Body of pancreas (tissue), 4 donors: ENCODE results near the gene LIMS1. TPM values are rescaled to one million over a fixed set of nuclear protein-coding genes. Genes with fewer than 3 reads are reported as not detected.
A peak's percentile ranks its signal among the peaks of the same experiment; 100 is the strongest.
"Not testable (repeated sequence)": the region's sequence is repeated elsewhere in the genome, so short reads cannot be mapped to it uniquely, and the experiment has no call there.

Source experiments
- ATAC-seq: fragments of 150-250 bp; one replicate; pipeline ENCODE4 v1.9.1; 2016
- DNase-seq, 4 donors: peaks; one replicate each; pipeline ENCODE4 v3.0.0-alpha.2; 2019
- H3K27ac ChIP-seq, 4 donors: fragments of 200-600 bp; sonication (generic); 1 replicate in 3 of 4; 2 replicates in 1 of 4; pipeline versions ENCODE4 v1.5.1 to v1.6.1; 2016 to 2019; ENCODE audit warnings: mild to moderate bottlenecking in 1 of 4, mixed read lengths in 1 of 4, moderate library complexity in 1 of 4
- H3K27me3 ChIP-seq, 2 donors: fragments of 200-600 bp; sonication (generic); one replicate each; pipeline ENCODE4 v1.6.0; 2016; ENCODE audit warnings: mild to moderate bottlenecking in 1 of 2
- H3K36me3 ChIP-seq, 2 donors: fragments of 200-600 bp; sonication (generic); replicated peaks in 1 of 2; 2 replicates each; pipeline ENCODE4 v1.5.1; 2016; ENCODE audit warnings: low read depth in 2 of 2; ENCODE audit not compliant: insufficient read depth in 1 of 2
- H3K4me1 ChIP-seq: fragments of 200-600 bp; sonication (generic); one replicate; pipeline ENCODE4 v1.6.0; 2016
- H3K4me3 ChIP-seq, 2 donors: fragments of 200-600 bp; sonication (generic); 1 replicate in 1 of 2; 2 replicates in 1 of 2; pipeline ENCODE4 v1.5.1; 2016 to 2019
- H3K9me3 ChIP-seq, 3 donors: fragments of 200-600 bp; sonication (generic); 1 replicate in 2 of 3; 2 replicates in 1 of 3; pipeline ENCODE4 v1.5.1; 2016
- CTCF ChIP-seq, 7 experiments: fragments of 450-650 bp in 4 of 7; fragments of 200-600 bp in 3 of 7; sonication (generic) in 3 of 7; IDR thresholded peaks; one replicate each; pipeline ENCODE4 v1.5.1; 2016 to 2019; ENCODE audit warnings: antibody characterized with exemption in 7 of 7
- POLR2A ChIP-seq, 3 donors: fragments of 450-650 bp; IDR thresholded peaks; one replicate each; pipeline ENCODE4 v1.6.1; 2016; ENCODE audit warnings: antibody characterized with exemption in 3 of 3, mild to moderate bottlenecking in 2 of 3
- WGBS, 2 donors: methylation state at CpG; one replicate each; pipeline ENCODE4 v1.1.5; 2017; 5-methylcytosine and 5-hydroxymethylcytosine counted together
- intact Hi-C: fragments of 100-400 bp; cut with DNase I; formaldehyde crosslinking; loops from one replicate; pipeline ENCODE4 v1.15.1; 2023
- total RNA-seq, 2 donors: library from RNA; depleted of rRNA; stranded (reverse); fragments of >200 nt; gene quantifications; one replicate each; pipeline ENCODE4 v1.1.0, GENCODE V29; 2016

The LIMS1 gene
- total RNA-seq, 2 donors from 2014 or later: 19.1 to 28.3 TPM

GRCh38 chr2:108593547-108594098 is 59.4 kb downstream of the LIMS1 start:
- no peak for DNase-seq
- TF ChIP-seq CTCF (IDR thresholded peaks at IDR 0.05) (no peak), POLR2A (IDR thresholded peaks at IDR 0.05) (no peak)
- Histone ChIP-seq H3K9me3 (no peaks in the 10 kb centered on the region), H3K4me1 (peaks cover 31% of the 10 kb centered on the region), H3K4me3 (no peak overlapping the region), H3K36me3 (no peaks in the 10 kb centered on the region), H3K27ac (peak overlapping the region in 2 of 4 donors; percentile 1 to 79), H3K27me3 (no peaks in the 10 kb centered on the region)
- intact Hi-C loops: no loop called here
- no peak for ATAC-seq

GRCh38 chr2:108594132-108594981 is 60.1 kb downstream of the LIMS1 start:
- 51% methylated on average over 7 of the region's 7 CpGs for WGBS, 2 donors
- TF ChIP-seq POLR2A (IDR thresholded peaks at IDR 0.05) (peak in 1 of 3 donors; percentile 28), CTCF (IDR thresholded peaks at IDR 0.05) (no peak)
- intact Hi-C loops: no loop called here
- ATAC-seq: no peak
- H3K4me1 ChIP-seq: peaks cover 23% of the 10 kb centered on the region
- peak in 1 of 4 donors; percentile 30 for DNase-seq
- no peaks in the 10 kb centered on the region for H3K27me3 ChIP-seq
- H3K9me3 ChIP-seq: no peaks in the 10 kb centered on the region
- no peaks in the 10 kb centered on the region for H3K36me3 ChIP-seq
- H3K27ac ChIP-seq: peak overlapping the region in 2 of 4 donors; percentile 27 to 79
- no peak overlapping the region for H3K4me3 ChIP-seq

GRCh38 chr2:108594982-108595464 is 60.8 kb downstream of the LIMS1 start:
- H3K36me3 ChIP-seq: no peaks in the 10 kb centered on the region
- H3K27ac ChIP-seq: peak overlapping the region in 2 of 4 donors; percentile 27 to 79
- peaks cover 22% of the 10 kb centered on the region for H3K4me1 ChIP-seq
- intact Hi-C loops: no loop called here
- no peaks in the 10 kb centered on the region for H3K9me3 ChIP-seq
- ATAC-seq (no peak), DNase-seq (peak in 1 of 4 donors; percentile 30)
- no peak overlapping the region for H3K4me3 ChIP-seq
- TF ChIP-seq CTCF (IDR thresholded peaks at IDR 0.05): no peak
- TF ChIP-seq POLR2A (IDR thresholded peaks at IDR 0.05): no peak
- no peaks in the 10 kb centered on the region for H3K27me3 ChIP-seq
- 40 to 57% methylated on average over 4 of the region's 4 CpGs for WGBS, 2 donors

GRCh38 chr2:108595771-108596170 is 61.5 kb downstream of the LIMS1 start:
- H3K36me3 ChIP-seq, ATAC-seq, intact Hi-C loops, H3K4me3 ChIP-seq, H3K9me3 ChIP-seq, H3K27me3 ChIP-seq, DNase-seq: not testable (repeated sequence)
- Histone ChIP-seq H3K4me1 (peaks cover 22% of the 10 kb centered on the region), H3K27ac (peak overlapping the region in 1 of 4 donors; percentile 79)
- 35 to 49% methylated on average over 4 of the region's 4 CpGs for WGBS, 2 donors

- DNase-seq (peak in 3 of 4 donors; percentile 37 to 61 (median 56)), ATAC-seq (peak; percentile 64)
- 51% methylated on average over 7 of the region's 7 CpGs for WGBS, 2 donors
- H3K4me3 ChIP-seq, H3K9me3 ChIP-seq, H3K27me3 ChIP-seq, H3K27ac ChIP-seq, H3K36me3 ChIP-seq, intact Hi-C loops: not testable (repeated sequence)
- H3K4me1 ChIP-seq: peaks cover 22% of the 10 kb centered on the region
- peak in 4 of 7 experiments; percentile 5 to 42 (median 32) for TF ChIP-seq CTCF (IDR thresholded peaks at IDR 0.05)
These were observed 63.0 kb downstream of the LIMS1 start for GRCh38 chr2:108597105-108597744.

- H3K4me3 ChIP-seq, H3K4me1 ChIP-seq, H3K9me3 ChIP-seq, H3K27me3 ChIP-seq, intact Hi-C loops, H3K36me3 ChIP-seq: not testable (repeated sequence)
- peak in 2 of 4 donors; percentile 31 to 47 for DNase-seq
- WGBS, 2 donors: 67 to 78% methylated on average over 10 of the region's 10 CpGs
- peak overlapping the region in 2 of 4 donors; percentile 21 to 44 for H3K27ac ChIP-seq
- ATAC-seq: peak; percentile 68
These were observed 66.9 kb downstream of the LIMS1 start for GRCh38 chr2:108601199-108601598.
